ENCODE measurements around the gene AFP.

The AFP gene

DNA sequence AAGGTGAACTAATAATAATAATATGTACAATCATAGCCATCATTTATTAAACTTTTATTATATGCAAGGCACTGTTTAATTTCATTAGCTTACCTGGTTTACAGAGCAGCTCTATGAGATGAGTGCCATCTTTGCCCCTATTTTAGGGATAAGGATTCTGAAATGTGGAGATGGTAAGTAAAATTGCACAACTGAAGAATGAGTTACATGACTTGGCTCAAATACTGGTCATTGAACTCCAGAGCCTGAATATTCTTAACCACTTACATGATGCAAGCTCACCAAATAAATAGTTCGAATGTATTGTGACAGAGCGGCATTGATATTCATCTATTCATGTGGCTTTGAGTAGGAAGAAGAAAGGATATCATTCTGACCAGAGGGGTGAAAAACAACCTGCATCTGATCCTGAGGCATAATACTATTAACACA lies 20.2 kb upstream of the AFP start:
- no peak for DNase-seq

- DNase-seq: no peak
Measured at GRCh38 chr4:73416423-73417087, 19.5 kb upstream of the AFP start.

DNA sequence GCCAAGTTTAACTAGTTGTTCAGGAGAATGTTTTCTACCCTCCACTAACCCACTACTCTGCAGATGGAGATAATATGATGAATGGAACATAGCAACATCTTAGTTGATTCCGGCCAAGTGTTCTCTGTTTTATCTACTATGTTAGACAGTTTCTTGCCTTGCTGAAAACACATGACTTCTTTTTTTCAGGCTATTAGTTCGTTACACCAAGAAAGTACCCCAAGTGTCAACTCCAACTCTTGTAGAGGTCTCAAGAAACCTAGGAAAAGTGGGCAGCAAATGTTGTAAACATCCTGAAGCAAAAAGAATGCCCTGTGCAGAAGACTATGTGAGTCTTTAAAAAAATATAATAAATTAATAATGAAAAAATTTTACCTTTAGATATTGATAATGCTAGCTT lies 18.7 kb upstream of the AFP start:
- no peak for DNase-seq

DNA sequence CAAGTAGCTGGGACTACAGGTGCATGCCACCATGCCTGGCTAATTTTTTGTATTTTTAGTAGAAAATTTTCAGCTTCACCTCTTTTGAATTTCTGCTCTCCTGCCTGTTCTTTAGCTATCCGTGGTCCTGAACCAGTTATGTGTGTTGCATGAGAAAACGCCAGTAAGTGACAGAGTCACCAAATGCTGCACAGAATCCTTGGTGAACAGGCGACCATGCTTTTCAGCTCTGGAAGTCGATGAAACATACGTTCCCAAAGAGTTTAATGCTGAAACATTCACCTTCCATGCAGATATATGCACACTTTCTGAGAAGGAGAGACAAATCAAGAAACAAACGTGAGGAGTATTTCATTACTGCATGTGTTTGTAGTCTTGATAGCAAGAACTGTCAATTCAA lies 18.0 kb upstream of the AFP start:
- no peak for DNase-seq

GRCh38 chr4:73418677-73419076 lies 17.3 kb upstream of the AFP start:
- DNase-seq: no peak

GRCh38 chr4:73419106-73420038 lies 16.6 kb upstream of the AFP start:
- DNase-seq: no peak

GRCh38 chr4:73420615-73421014 lies 15.4 kb upstream of the AFP start:
- DNase-seq: no peak

- no peak for DNase-seq
Measured at GRCh38 chr4:73421708-73422457, 14.1 kb upstream of the AFP start.

DNA sequence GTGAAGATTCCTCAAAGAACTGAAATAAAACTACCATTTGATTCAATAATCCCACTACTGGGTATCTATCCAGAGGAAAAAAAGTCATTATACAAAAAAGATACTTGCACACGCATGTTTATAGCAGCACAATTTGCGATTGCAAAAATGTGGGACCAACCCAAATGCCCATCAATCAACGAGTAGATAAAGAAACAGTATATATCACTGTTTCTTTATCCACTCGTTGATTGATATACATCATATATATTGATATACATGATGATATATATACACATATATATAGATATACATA lies 13.6 kb upstream of the AFP start:
- DNase-seq: no peak

- DNase-seq: no peak
Measured at GRCh38 chr4:73423184-73423583, 12.8 kb upstream of the AFP start.

- DNase-seq: no peak
Measured at GRCh38 chr4:73426666-73427065, 9.4 kb upstream of the AFP start.

DNA sequence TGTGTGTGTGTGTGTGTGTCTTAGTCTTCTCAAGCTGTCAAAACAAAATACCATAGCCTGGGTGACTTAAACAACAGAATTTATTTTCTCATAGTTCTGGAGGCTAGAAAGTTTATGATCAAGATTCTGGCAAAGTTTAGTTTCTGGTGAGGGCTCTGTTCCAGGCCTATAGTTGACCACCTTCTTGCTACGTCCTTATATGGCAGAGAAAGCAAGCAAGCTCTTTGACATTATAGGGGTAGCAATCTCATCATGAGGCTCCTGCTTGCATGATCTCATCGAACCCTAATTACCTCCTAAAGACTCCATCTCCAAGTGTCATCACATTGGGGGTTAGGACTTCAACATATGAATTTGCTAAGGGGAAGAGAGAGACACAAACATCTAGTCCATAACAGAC lies 6.9 kb upstream of the AFP start:
- no peak for DNase-seq

- no peak for DNase-seq
Measured at GRCh38 chr4:73429826-73430587, 6.0 kb upstream of the AFP start.

GRCh38 chr4:73431813-73432168 lies 4.2 kb upstream of the AFP start:
- no peak for DNase-seq

GRCh38 chr4:73432169-73433000 lies 3.6 kb upstream of the AFP start:
- DNase-seq: no peak

DNA sequence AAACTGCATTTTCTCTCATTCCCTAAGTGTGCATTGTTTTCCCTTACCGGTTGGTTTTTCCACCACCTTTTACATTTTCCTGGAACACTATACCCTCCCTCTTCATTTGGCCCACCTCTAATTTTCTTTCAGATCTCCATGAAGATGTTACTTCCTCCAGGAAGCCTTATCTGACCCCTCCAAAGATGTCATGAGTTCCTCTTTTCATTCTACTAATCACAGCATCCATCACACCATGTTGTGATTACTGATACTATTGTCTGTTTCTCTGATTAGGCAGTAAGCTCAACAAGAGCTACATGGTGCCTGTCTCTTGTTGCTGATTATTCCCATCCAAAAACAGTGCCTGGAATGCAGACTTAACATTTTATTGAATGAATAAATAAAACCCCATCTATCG lies 2.9 kb upstream of the AFP start:
- DNase-seq: no peak

- DNase-seq: no peak
Measured at GRCh38 chr4:73434311-73434710, 1.7 kb upstream of the AFP start.

- DNase-seq: no peak
Measured at GRCh38 chr4:73436674-73437557, 895 bp downstream of the AFP start.

DNA sequence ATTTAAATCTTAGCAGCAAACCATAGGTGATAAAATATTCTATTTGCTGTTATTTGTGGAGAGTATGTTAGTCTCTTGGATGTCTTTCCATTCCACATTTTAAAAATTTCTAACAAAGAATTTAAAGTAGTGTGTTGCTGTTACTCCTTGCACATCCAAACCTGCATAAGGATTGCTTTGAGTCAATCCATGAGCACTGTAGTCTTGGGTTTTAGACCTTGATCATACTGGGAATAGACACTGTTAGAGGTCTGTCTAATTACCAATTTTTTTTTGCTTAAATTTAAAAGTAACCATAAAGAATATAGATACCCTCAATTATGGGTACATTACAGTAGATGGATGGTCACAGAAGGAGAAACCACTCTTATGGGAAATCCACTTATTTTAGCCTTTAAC lies 1.5 kb downstream of the AFP start:
- no peak for DNase-seq

DNA sequence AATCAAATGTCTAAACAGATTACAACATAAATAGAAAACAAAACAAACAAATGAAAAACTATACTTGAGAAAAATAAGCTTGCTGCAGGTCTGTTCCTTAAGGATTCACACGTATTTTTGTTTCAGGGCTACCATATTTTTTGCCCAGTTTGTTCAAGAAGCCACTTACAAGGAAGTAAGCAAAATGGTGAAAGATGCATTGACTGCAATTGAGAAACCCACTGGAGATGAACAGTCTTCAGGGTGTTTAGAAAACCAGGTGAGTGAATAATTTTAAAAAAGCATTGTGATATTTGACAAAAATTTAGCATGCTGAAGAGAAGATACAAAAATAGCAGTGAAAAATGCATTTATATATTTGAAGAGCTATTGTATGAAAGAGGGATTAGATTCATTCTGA lies 2.0 kb downstream of the AFP start:
- no peak for DNase-seq

GRCh38 chr4:73438582-73439215 lies 2.7 kb downstream of the AFP start:
- no peak for DNase-seq

All from activated effector memory CD4-positive, alpha-beta T cell treated with anti-CD3 and anti-CD28 coated beads, Interleukin-2, amount 50 U/mL, for 16 hours (primary cell).